Suppressor macrophage (primary cell): ENCODE results near the gene LCE5A.
A peak's percentile ranks its signal among the peaks of the same experiment; 100 is the strongest.
"Not testable (repeated sequence)": the region's sequence is repeated elsewhere in the genome, so short reads cannot be mapped to it uniquely, and the experiment has no call there.

Source experiments
- DNase-seq, 4 experiments: peaks; one replicate each; pipeline ENCODE4 v3.0.0-alpha.2; 2020 to 2022

Gene LCE5A

DNA sequence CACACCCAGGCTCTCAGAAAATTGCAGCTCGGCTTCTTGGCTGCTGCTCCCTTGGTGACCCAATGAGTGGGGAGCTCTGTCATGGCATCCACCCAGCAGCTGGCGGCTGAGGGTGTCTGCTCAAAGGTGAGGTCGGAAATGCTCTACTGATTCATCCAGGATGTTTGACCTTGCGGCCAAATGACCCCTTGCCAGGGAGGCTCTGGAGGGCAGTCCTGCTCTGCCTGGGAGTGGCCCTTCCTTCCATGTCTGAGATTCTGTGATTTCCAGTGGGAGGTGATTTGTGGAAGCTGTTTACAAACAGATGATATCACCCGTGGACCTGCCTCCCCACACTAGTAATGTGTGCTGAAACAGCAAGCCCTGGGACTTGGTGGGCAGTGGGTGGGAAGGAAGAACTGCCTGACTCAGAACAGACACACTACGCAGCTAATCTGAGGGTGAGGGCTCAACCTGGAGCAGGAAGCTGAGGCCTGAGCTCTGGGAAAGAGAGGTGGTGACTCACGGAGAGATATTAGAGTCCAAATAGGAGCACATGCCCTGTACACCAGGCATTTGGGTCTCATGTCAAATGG is 6.7 kb downstream of the LCE5A start:
- DNase-seq = peak; percentile 55 to 83 (median 70)

DNA sequence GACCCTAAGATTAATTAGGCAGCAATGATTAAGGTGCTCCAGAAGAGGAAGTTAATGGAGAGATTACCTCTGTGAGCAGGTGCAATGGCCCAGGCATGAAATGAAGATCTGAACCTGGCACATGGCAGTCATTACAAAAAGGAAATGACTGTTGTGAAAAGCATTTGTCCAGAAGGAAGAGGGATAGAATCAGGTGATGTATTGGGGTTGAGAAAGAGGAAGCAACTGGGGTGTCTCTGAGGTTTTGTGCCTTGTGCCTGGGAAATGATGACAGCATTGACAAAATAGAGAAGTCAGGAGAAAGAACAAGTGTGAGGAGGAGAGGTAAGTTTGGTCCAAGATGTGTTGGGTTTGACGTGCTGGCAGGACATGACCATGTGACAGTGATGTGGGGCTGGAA is 9.2 kb downstream of the LCE5A start:
- peak; percentile 66 to 89 (median 78) for DNase-seq

DNA sequence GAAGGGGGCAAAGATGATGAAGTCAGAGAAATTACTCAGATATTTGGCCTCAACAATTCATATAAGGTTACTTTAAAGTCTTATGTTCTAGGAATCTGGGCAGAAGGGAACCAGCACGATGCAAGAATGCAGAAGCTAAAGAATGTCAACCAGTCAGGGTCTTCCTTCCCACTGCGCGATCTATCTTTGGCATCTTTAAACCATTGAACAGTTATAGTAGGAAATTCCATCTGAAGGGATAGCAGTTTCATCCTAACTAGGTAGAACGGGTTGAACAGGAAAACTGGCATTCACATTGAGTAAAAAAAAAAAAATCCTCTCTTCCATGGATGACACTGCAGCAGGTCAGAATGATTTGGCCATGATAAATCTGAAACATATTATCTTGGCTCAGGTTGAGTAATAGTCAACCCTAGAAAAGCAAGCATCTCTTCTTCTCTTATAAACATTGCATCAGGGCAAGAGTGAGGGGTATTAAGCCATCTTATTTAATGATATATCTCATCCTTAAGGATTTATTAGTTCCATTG is 10.0 kb downstream of the LCE5A start:
- peak in 1 of 4 experiments; percentile 41 for DNase-seq

DNA sequence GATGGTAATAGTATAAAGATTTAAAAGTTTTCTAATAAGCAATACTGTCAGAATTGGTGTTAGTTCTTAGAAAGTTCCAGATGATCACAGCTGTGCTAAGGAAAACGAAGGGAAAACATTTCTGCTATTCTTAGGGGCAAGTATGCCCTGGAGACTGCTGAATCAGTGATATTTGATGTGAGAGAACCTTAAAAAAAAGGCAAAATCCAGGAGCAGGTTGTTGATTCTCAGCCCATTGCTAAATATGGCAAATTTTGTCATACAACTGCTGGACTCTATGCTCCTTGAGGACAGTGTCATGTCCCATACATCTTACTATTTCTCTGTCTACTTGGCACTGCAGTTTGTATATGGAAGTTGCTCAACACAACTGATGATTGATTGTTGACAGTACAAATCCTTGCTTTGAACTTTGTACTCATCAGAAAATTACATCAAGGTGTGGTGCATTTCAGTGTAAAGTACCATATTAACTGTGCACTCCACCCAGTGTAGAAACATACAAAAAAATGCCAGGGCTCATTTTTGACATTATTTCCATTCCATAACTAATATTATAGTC is 14.6 kb downstream of the LCE5A start:
- no peak for DNase-seq

DNA sequence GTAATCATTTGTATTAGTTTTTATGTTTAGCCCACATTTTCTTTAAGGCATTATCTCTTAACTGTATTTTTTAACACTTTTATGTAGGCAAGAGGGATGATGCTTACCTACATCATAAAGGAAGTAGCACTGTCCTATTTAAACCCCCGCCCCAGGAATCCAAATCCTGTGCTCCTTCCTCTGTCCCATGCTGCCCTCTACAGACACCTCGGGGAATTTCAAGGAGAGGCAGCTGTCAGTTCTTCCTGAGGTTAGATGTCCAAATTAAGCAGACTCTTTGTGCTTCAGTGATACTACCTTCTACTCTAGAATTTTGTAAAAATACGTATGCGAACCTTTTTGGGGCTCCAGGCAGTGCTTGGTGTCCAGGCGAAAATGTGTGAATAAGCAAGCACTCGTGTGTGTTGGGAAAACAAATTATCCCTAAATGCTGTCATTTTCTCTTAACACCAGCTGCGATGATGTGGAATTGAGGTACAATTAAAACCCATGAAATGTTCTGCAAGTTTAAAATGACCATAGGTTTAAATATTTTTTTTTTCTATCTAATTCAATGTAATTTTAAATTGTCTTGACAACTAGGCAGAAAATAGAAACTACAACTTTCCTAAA is 22.8 kb downstream of the LCE5A start:
- peak; percentile 69 to 76 (median 75) for DNase-seq

DNA sequence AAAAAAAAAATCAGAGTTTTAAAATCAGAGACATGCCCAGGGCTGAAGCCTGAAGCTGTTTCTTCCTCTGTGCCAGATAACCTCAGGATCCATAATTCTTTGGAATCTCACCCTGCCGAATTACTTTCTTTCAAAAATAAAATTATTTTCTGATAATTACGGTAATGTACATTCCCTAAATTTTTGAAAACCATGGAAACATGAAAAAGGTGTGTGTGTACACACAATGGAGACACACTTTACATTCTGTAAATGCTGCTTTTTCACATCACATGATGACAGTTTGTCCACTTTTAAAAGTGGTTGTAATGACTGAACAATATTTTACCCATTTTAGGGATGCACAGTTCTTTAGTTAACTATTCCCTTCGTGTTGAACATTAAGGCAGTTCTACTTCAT is 25.2 kb downstream of the LCE5A start:
- DNase-seq = no peak

DNA sequence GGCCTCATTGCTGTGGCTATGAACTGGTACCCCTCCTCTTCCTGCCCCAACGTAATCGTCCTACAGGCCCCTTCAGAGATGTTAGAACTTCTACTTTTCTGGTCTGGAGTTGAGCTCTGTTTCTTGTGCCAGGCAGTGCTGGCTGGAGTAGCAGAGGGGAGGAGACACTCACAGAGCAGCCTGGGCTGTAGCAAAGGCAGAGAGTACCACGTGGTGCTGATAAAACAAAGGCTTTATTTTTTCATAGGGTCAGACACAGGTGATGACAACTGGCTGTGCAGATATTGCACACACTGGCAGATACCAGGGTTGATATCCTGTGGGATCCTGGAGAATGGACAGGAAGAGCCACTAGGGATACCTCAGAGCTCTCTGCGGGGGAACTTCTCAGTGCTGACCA is 26.9 kb downstream of the LCE5A start:
- no peak for DNase-seq

DNA sequence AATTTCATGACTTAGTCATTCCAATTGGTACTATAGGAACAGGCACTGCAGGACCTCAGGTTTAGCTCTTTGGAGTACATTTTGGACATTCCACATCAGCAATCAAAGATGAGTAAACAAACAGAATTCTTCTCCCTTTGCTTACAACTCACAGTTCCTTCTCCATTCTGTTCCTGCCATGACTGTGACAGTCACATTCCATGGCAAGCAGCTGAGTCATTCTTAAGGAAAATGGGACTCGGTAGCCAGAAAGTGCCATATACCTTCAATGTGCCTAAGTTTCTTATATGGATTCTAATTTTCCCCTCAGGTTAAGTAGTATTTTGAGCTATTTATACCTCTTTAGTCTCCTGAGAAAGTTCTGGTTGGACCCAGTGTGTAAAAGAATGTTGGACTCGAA is 29.3 kb downstream of the LCE5A start:
- no peak for DNase-seq

DNA sequence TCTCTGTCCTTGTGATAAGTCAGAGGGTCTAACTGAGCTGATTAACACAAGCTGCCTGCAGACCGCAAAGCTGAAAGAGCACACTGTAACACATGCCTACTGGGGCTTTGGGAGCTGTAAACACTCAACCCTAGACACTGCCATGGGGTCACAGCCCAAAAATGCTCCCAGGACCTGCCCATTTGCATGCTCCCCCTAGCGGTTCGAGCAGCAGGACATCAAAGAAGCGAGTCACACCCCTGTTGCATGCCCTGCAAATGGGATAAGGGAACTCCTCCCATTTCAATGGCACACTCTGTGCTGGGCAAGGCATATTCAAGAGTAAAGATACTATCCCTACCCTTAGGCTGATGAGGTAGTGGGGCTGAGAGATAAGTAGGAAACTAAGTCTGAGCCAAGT is 33.2 kb downstream of the LCE5A start:
- peak in 3 of 4 experiments; percentile 10 to 18 (median 12) for DNase-seq

DNA sequence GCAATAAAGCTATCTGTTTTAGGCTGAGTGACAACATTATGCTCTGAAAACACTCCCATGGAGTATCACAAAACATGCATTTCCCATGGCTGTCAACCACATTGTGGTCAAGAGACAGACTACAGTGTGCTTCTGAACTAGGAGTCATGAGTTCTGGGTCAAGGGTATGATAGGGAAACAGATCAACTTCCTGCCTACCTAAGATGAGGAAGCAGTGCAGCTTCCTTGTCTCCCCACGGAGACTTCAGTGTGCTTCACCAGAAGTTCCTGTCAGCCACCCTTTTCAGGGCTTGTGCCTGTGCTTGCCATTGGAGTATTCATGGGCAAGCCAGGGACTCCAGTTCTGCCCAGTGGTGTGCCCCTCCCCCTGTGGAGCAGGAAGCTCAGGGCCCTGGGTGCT is 36.1 kb downstream of the LCE5A start:
- peak; percentile 2 to 54 (median 30) for DNase-seq

DNA sequence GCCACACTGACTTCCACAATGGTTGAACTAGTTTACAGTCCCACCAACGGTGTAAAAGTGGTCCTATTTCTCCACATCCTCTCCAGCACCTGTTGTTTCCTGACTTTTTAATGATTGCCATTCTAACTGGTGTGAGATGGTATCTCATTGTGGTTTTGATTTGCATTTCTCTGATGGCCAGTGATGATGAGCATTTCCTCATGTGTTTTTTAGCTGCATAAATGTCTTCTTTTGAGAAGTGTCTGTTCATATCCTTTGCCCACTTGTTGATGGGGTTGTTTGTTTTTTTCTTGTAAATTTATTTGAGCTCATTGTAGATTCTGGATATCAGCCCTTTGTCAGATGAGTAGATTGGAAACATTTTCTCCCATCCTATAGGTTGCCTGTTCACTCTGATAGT is 37.8 kb downstream of the LCE5A start:
- not testable (repeated sequence) for DNase-seq
